Measurements from ENCODE around the gene PLTP.
A peak's percentile ranks its signal among the peaks of the same experiment; 100 is the strongest.
"Not testable (repeated sequence)": the region's sequence is repeated elsewhere in the genome, so short reads cannot be mapped to it uniquely, and the experiment has no call there.

Gene PLTP, protein sequence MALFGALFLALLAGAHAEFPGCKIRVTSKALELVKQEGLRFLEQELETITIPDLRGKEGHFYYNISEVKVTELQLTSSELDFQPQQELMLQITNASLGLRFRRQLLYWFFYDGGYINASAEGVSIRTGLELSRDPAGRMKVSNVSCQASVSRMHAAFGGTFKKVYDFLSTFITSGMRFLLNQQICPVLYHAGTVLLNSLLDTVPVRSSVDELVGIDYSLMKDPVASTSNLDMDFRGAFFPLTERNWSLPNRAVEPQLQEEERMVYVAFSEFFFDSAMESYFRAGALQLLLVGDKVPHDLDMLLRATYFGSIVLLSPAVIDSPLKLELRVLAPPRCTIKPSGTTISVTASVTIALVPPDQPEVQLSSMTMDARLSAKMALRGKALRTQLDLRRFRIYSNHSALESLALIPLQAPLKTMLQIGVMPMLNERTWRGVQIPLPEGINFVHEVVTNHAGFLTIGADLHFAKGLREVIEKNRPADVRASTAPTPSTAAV

DNA sequence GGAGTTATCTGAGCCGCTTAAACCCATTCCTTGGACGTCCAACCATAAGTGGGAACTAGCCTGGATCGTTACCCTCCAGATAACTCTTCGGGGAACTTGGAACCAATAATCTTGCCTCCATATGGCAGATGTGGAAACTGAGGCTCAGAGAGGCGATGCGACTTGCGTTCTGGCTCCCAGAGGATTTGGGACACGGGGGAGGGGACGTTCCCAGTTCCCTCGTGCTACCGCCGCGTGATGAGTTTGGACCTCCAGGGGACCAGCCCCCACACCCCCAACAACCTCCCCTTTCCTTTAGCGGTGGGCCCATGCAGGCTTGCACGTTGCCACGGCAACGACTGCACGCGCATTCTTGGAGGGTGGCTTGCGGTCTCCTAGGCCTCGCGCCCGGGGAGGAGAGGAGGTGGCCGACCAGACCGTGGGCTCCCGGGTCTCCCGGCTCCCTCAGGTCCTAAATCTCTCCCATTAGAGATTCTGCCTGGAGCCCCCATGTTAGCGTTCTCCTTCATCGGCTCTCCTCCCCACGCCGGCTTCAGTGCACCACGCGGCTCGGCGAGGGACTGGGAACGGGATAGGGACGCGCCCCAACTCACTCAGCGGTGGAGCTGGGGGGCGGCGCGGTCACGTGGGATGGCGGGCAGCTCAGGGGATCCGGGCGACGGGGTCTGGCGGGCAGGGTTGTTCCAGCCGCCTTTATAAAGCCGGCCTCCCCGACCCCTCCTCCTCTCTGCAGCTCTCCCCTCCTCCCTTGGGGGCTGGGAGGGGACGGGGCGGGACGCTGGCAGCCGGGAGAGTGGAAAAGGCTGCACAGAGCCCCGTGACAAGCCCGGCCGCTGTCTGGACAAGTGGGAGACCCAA lies at the start of gene PLTP:
Gene PLTP (minus strand): TSS at position 670 of the 858 bp plus-strand sequence. CDS start 703 bp downstream, outside the sequence.
- DNase-seq (ENCODE audit: low spot score in 2 of 2) (peak; percentile 25 to 44), ATAC-seq (ENCODE audit: low read depth) (peak; percentile 18)
- Mint-ChIP-seq H3K27ac (peak within 1 kb of the TSS; percentile 58), H3K36me3 (no peaks in the 10 kb centered on the region), H3K4me3 (peak within 1 kb of the TSS; percentile 80), H3K4me1 (peaks cover 14% of the 10 kb centered on the region), H3K9me3 (no peaks in the 10 kb centered on the region), H3K27me3 (peaks cover 5% of the 10 kb centered on the region)

DNA sequence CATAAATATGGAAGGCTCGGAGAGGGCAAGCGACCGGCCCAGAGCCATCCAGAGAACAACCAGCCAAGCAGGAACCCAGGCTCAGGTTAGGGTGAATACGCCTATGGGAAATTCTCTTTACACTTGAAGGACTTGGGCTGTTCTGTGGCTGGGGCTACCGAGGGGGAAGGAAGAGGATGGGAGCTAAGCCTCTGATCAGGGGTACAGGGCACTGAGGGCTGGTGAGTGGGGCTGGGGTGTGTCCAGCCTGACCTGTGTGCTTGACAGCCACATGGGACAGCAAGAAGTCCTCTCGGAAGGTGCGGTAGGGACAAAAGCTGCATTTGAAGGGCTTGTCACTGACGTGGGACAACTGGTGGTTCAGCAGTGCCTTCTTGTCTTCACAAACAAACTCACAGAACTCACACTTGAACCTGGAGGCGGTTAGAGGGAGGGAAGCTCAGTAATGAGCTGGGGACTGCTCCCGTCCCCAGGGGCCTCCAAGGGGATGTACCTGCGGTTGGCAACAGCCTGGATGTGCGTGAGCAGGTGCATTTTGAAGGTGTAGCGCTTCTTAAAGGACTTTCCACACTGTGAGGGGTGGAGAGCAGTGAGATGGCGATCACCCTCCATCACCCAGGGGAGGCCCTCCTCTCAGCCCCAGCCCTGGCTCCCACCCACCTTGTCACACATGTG lies 48.1 kb upstream of the PLTP start:
- ATAC-seq (ENCODE audit: low read depth) (peak; percentile 50), DNase-seq (ENCODE audit: low spot score in 2 of 2) (no peak)
- peaks cover 31% of the 10 kb centered on the region for H3K36me3 Mint-ChIP-seq
- H3K4me3 Mint-ChIP-seq, result no peak overlapping the region
- no peaks in the 10 kb centered on the region for H3K27me3 Mint-ChIP-seq
- no peaks in the 10 kb centered on the region for H3K9me3 Mint-ChIP-seq
- H3K4me1 Mint-ChIP-seq, result peaks cover 10% of the 10 kb centered on the region
- H3K27ac Mint-ChIP-seq, result peak overlapping the region; percentile 14

DNA sequence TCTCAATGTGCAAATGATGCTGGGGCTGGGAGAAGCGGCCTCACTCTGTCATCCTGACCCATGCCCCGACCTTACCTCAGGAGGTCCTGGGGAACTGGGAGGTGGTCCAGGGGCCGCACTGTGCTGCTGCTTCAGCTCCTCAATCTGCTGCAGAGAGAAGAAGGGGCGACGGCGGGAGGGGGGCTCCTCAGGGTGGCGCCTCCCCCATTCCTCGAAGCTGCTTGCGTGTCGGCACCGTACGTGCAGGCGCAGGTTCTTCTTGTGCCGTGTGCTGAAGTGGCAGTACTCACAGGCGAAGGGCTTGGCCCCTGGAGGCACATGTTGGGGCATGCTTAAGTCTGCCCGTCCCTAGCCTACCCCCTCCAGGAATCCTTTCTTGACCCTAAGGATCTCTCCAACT lies 47.2 kb upstream of the PLTP start:
- H3K27ac Mint-ChIP-seq, result no peak overlapping the region
- H3K36me3 Mint-ChIP-seq, result peaks cover 29% of the 10 kb centered on the region
- ATAC-seq (ENCODE audit: low read depth) (no peak), DNase-seq (ENCODE audit: low spot score in 2 of 2) (no peak)
- no peaks in the 10 kb centered on the region for H3K27me3 Mint-ChIP-seq
- H3K9me3 Mint-ChIP-seq, result no peaks in the 10 kb centered on the region
- peaks cover 10% of the 10 kb centered on the region for H3K4me1 Mint-ChIP-seq
- no peak overlapping the region for H3K4me3 Mint-ChIP-seq

DNA sequence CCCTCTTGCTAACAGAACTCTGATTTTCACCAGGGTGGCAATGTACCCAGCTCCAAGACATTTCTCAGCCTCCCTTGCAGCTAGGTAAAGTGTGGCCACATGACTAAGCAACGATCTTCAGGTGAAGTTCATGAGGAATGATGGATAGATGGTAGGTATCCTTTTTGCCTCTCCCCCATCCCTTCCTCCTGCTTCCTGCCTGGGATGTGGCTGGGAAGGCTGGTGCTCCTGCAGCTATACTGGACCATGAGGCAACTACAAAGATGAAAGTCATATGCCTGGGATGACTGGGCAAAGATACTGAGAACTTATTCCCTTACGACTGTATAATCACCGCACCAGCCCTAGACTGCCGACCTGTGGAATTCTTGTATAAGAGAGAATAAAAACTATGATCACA lies 46.6 kb upstream of the PLTP start:
- Mint-ChIP-seq H3K27me3 (no peaks in the 10 kb centered on the region), H3K27ac (no peak overlapping the region), H3K4me1 (peaks cover 5% of the 10 kb centered on the region), H3K4me3 (no peak overlapping the region), H3K9me3 (no peaks in the 10 kb centered on the region), H3K36me3 (peaks cover 31% of the 10 kb centered on the region)
- no peak for ATAC-seq (ENCODE audit: low read depth)
- no peak for DNase-seq (ENCODE audit: low spot score in 2 of 2)

DNA sequence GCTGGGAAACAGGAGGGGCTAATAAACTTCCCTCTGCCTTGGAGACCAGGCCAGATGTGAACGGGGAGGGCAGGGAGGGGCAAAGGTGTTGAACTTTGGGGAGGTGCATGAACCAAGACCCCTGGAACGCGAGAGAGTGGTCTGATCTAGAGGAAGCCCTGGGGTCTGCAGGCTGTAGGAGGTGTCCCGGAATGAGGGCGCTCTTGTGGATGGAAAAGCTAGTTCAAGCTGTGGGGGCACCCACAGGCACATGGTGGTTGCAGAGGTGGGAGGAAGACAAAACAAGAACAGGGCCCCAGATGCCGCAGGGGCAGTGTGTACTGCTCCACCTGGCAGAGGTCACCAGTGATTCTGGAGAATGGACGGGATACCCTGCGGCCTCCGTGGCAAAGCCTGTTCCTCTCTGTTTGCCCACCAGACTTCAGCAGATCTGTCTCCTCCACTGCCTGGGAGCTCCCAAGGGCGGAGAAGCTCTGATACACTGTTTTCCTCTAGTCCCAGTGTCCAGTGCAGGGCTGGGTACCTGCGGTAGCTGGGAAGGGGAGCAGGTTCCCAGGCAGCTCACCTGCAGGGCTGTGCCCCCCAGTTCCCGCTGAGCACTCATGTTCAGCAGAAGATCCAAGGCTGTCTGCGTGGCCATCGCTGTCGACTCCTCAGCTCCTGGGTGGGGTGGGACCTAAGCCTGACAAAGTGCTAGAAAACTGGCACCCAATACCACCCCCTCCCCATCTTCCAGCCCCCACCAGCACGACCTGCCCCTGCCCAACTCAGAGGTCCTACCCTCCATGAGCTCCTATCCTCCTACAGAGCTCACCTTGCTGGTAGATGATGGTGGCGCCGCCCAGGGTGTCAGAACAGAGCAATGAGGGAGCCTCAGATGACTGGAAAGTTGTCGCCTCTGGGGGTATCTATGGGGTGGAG lies 45.3 kb upstream of the PLTP start:
- DNase-seq (ENCODE audit: low spot score in 2 of 2) (no peak), ATAC-seq (ENCODE audit: low read depth) (no peak)
- Mint-ChIP-seq H3K27ac (no peak overlapping the region), H3K27me3 (no peaks in the 10 kb centered on the region), H3K4me3 (no peak overlapping the region), H3K4me1 (no peaks in the 10 kb centered on the region), H3K36me3 (peaks cover 27% of the 10 kb centered on the region), H3K9me3 (no peaks in the 10 kb centered on the region)

DNA sequence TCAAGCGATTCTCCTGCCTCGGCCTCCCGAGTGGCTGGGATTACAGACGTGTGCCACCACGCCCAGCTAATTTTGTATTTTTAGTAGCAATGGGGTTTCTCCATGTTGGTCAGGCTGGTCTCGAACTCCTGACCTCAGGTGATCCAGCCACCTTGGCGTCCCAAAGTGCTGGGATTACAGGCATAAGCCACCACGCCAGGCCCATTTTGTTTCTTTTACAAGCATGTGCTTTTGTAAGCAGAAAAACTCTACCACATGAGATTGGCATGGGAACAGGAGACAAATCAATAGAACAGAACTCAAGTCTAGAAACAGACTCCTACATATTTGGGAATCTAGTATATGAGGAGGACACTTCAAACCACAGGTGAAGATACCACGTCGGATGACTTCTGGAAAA lies 44.4 kb upstream of the PLTP start:
- H3K36me3 Mint-ChIP-seq, result peaks cover 29% of the 10 kb centered on the region
- DNase-seq (ENCODE audit: low spot score in 2 of 2); H3K27ac Mint-ChIP-seq: not testable (repeated sequence)

DNA sequence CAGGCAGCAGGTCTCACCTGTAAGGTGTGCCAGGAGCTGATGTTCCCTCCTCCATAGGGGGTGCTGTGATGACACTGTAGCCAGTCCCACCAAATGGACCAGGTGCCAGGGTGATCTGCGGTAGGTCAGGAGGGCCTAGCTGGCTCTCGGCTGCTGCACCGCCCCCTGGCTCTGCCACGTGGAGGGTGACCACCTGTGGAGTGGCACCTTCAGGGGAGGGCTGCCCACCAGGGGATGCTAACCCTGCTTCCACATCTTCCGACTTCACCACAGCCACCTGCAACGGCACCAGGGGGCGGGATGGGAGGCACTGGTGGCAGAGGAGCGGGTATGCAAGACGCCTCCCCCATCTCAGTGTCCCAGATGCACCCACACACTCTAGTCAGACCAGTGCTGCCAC lies 41.7 kb upstream of the PLTP start:
- no peaks in the 10 kb centered on the region for H3K27me3 Mint-ChIP-seq
- peaks cover 6% of the 10 kb centered on the region for H3K4me1 Mint-ChIP-seq
- no peaks in the 10 kb centered on the region for H3K9me3 Mint-ChIP-seq
- no peak overlapping the region for H3K4me3 Mint-ChIP-seq
- no peak overlapping the region for H3K27ac Mint-ChIP-seq
- ATAC-seq (ENCODE audit: low read depth) (no peak), DNase-seq (ENCODE audit: low spot score in 2 of 2) (no peak)
- H3K36me3 Mint-ChIP-seq, result peaks cover 21% of the 10 kb centered on the region

More for the DNA sequence above, 44.4 kb upstream of the PLTP start:
- H3K9me3 Mint-ChIP-seq; H3K4me3 Mint-ChIP-seq; H3K4me1 Mint-ChIP-seq; ATAC-seq (ENCODE audit: low read depth); H3K27me3 Mint-ChIP-seq: not testable (repeated sequence)

DNA sequence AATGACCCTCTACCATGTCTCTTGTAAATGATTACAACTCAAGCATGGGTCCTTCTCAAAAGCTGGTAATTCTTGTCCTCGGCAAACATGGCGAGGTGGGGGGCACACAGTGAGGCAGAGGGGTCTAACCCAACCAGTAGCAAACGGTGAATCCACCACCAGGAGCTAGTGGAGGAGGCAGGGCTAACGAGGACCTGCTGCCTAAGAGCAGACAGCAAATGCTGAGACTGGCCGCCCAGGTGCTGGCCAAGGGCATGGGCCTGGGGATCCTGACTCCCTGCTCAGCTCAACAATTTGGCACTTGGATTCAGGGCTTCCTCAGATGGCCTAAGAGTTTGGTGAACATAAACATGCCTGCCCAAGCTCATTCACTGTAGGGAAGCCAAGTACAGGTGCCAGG lies 40.9 kb upstream of the PLTP start:
- H3K4me1 Mint-ChIP-seq, result peaks cover 10% of the 10 kb centered on the region

DNA sequence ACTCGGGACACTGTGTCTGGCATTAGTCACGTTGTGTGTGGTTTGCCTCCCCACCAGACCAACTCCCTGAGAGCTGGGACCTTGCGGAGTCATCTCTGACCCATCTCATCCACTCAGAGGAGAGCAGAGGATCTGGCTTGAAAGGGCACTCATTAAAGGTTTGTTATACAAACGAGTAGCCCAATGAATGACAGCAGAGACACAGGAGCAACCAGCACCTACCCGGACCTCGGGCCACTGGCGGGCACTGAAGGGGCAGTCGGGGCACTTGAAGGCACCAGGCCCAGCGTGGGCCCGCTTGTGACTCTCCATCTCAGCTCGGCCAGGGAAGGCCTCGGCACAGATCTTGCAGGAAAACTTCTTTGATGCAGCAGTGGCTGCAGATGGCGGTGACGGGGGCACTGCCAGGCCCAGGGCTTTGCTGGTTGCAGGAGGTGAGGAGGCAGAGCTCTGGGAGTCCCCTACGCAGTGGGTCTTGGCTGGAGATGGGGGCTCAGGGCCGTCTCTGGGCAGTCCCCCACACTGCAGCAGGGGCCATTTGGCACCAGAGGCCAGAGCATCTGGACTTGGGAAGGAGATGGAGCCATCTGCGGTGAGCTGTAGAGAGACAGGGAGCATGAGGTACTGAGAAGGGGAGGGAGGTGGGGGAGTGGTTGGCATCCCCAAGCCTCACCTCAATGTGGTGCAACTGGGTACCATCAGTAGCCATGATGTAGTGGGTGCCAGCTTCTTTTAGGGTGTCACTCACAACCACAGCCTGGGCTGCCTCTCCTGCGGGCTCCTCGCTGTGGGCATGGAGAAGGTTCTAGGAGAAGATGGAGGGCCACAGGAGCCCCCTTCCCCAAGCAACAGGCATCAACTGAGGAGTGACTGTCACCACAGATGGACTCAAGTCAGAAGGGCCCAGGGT lies 40.2 kb upstream of the PLTP start:
- no peaks in the 10 kb centered on the region for H3K27me3 Mint-ChIP-seq
- DNase-seq (ENCODE audit: low spot score in 2 of 2), result no peak
- H3K4me1 Mint-ChIP-seq, result peaks cover 10% of the 10 kb centered on the region
- no peak overlapping the region for H3K4me3 Mint-ChIP-seq
- peaks cover 20% of the 10 kb centered on the region for H3K36me3 Mint-ChIP-seq
- peak overlapping the region; percentile 47 for H3K27ac Mint-ChIP-seq
- no peak for ATAC-seq (ENCODE audit: low read depth)
- H3K9me3 Mint-ChIP-seq, result no peaks in the 10 kb centered on the region

More for the DNA sequence above, 40.9 kb upstream of the PLTP start:
- Mint-ChIP-seq H3K27ac (no peak overlapping the region), H3K36me3 (peaks cover 21% of the 10 kb centered on the region), H3K4me3 (no peak overlapping the region), H3K9me3 (no peaks in the 10 kb centered on the region), H3K27me3 (no peaks in the 10 kb centered on the region)
- no peak for DNase-seq (ENCODE audit: low spot score in 2 of 2)
- ATAC-seq (ENCODE audit: low read depth), result no peak

DNA sequence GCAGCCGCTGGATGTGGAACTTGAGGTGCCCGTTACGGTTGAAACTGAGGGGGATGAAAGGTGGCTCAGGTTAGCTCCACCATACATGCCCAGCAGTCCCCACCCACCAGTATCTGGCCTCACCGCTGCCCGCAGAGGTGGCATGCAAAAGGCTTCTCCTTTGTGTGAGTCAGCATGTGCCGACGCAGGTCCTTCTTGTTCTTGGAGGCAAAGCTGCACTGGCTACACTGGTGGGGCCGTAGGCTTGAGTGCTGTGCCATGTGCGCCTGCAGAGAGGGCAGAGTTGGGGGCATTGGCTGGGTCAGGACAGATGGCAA lies 38.3 kb upstream of the PLTP start:
- Mint-ChIP-seq H3K36me3 (peaks cover 19% of the 10 kb centered on the region), H3K4me3 (no peak overlapping the region), H3K4me1 (peaks cover 13% of the 10 kb centered on the region), H3K27me3 (no peaks in the 10 kb centered on the region), H3K9me3 (no peaks in the 10 kb centered on the region), H3K27ac (no peak overlapping the region)
- no peak for DNase-seq (ENCODE audit: low spot score in 2 of 2)
- no peak for ATAC-seq (ENCODE audit: low read depth)

DNA sequence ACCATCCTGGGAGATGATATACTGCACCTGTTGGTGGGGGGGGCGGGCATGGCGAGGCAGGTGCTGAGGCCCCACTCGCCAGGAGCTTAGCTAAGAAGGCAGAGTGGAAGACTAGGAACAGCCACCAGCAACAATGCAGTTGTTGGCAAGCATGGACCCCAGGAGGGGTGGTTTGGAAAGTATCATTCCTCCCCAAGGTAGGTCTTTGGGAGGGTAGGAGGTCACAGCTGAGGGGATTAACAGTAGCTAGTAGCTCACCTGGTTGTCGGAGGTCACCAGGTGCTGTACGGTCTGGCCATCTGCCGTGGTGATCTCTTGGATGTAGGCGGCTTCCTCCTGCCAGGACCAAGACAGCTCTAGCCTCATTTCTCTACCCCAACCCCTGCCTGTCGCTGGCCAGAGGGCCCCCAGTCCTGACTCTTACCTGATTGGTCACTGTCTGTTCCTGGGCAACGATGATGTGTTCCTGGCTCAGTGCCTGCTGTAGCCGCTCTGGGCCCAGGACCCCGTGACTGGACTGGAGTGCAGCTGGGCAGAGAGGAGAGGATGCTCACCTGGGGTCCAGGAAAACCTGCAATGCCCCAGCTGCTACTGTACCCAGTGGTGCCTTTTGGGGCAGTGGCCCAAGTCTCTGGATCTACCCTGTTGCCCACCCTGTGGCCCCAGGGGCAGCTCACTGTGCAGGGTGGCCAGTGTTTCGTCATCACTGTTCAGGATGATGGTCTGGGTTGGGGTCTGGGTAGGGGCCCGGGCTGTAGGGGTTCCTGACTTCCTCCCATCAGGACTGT lies 37.8 kb upstream of the PLTP start:
- Mint-ChIP-seq H3K4me1 (peaks cover 13% of the 10 kb centered on the region), H3K36me3 (peaks cover 21% of the 10 kb centered on the region), H3K9me3 (no peaks in the 10 kb centered on the region), H3K27me3 (no peaks in the 10 kb centered on the region), H3K27ac (no peak overlapping the region), H3K4me3 (no peak overlapping the region)
- DNase-seq (ENCODE audit: low spot score in 2 of 2) (no peak), ATAC-seq (ENCODE audit: low read depth) (no peak)
